Measurements from ENCODE around the gene SLC39A1.

SLC39A1 gene

DNA sequence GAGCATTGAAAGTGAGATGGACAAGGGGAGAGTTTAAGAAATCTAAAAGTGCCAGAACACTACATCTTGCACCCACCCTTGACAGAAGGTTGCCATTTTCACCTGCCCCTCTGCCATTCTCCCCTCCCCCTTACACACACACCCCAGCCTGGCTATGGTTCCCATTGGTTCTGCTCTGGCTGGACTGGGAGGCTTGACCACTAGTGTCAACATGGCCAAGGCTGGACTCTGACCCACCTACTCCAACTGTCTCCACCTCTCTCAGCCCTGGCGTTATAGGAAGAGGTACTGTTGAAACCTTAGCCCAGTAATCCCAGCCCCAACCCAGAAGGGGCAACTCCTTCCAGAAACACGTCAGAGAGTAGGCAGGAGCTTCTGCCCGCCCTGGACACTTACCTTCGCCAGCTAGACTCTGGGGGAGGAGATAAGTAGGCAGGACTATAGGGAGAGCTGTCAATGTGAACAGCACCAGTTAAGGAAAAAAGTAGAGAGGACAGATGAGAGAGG is 9.4 kb downstream of the SLC39A1 start:
- no peak for DNase-seq (ENCODE audit: low read depth in 2 of 2)

DNA sequence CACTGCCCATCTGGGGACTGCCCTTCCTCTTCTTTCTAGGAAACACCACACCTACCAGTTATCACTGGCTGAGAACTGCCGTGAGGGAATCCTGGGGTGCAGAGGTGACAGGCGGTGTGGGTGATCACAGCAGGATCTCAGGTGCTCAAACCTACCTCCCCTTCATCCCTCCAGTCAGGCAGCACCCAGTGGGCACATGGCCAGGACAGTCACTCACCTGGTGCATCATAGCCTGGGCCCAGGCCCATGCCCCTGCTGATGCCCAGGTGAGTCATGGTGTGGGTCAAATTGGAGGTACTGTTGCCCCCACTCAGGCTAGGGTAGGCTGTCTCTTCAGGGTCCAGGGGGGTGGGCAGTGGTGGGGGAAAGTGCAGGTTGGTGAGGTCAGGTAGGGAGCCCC is 11.5 kb downstream of the SLC39A1 start:
- no peak for DNase-seq (ENCODE audit: low read depth in 2 of 2)

DNA sequence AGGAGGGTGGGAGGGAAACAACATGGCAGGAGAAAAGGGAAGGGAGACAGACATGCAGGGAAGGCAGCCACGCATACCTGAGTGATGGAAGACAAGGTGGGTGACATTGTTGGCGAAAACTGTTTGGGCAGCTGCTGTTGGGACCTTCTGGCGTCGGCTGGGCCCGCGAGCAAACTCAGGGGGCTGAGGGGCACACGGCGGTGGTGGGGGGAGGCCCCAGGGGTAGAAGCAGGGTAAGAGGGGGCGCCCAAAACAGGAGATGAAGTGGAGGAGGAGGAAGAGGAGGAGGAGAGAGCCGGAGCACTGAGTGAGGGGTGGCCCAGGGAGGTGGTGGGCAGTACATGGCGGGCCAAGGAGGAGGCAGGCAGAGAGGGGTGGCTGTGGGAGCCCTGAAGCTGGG is 12.2 kb downstream of the SLC39A1 start:
- no peak for DNase-seq (ENCODE audit: low read depth in 2 of 2)

DNA sequence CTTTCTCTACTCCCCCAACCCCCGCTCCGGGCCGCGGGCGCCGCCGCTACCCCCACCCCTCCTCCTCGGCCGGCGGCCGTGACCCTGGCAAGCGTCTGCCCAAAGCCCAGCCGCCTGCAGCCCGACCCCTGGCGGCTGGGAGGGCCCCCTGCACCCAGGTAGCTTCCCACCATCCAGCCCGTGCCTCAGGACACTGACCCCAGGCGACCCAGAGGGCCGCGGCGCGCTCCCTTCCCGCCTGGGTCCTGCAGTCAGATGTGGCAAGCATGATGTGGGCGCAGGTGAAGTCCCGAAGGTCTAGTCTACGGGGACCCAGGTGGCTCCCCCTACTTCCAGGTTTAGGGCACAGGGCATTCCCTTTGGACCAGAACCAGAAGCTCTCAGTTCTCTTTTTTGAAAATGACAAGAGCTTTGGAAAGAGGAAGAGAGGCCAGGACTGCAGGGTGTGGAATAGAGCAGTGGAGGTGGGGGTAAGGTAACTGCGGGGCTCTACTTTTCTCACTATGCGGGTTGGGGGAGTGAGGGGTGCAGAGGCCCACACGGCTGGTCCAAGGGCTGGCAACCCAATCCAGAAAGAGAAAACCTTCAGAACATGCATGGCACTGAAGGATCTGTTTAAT is 16.6 kb downstream of the SLC39A1 start, which contains the start of gene DENND4B:
DENND4B (minus strand) TSS at position 97 of the 620 bp plus-strand sequence. CDS start 2,344 bp downstream, outside the sequence.
- peak in 1 of 2 donors; percentile 51 for DNase-seq (ENCODE audit: low read depth in 2 of 2)

DNA sequence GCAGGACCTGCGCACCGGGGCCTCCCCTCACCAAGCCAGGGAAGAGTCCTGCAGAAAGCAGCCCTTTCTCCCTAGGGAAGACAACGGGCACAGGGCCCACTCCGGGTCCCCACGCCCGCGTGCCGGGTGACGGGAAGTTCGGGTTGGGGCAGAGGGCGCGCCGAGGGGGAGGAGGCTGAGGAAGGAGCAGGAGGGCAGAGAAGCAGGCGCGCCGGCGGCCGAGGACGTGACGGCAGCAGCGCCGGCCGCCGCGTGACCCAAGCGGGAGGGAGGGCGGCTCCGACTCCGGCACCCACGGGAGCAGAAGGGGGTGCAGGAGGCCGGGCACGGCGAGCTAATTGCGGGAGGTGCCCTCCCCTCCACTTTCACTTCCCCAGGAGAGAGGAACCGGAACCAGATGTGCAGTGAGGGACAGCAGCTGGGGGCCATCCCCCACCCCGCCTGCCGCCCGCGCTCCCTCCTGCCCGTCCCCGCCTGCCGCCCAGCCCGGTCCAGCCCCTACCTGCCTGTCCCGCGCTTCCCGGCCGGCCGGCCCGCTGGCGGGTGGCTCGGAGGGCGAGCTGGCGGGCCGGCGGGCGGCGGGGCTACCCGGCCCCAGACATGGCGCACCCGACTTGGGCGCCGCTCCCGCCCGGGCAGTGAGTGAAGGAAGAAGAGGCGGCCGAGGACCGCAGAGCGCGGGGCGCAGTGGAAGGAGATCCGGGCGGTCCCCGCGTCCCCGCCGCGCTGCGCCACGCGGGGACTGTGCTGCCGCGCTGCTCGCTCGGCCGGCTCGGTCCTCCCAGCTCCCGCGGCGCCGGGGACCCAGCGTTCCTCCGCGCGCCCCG is 17.3 kb downstream of the SLC39A1 start:
- peak; percentile 39 to 42 for DNase-seq (ENCODE audit: low read depth in 2 of 2)

DNA sequence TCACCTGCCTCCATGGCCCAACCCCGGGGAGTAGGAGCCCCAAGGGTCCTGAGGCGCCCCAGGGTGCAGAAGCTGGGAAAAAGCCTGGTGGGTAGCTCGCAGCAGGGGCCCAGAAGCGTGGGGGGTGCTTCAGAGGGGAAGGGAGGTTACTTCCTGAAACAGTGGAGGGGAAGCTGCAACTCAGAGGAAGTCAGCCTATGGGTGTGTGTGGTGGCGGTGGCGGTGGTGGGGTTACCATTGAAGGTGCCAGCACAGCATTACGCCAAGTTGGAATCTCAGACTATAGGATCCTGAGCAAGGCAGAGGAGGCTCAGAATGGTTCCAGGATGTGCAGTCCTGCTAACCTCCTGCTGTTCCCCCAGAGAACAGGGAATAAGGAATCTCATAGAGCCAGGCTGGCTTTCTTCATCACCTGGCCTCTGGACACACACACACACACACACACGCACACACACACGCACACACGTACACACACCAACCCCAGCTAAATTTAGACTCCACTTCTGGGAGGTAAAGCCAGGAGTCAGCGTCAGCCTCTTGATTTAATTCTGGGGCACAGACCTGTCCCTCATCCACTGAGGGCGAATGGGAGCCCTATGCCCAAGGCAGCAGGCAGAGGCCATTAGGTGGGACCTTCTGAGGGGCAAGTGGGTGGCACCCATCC is 18.1 kb downstream of the SLC39A1 start:
- peak; percentile 59 to 64 for DNase-seq (ENCODE audit: low read depth in 2 of 2)

DNA sequence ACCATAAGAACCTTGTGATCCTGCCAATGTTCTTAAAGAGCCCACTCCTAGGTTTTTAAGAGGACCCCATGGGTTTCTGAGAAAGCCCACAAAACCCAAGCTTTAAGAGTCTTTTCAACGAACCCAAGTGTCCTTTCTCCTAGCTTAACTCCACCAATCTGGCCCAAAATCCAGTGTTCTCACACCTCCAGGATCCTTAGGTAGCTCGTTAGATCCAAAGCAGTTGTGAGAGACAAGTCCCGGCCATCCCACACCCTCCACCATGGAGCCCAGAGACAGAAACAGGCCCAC is 18.6 kb downstream of the SLC39A1 start:
- no peak for DNase-seq (ENCODE audit: low read depth in 2 of 2)

DNA sequence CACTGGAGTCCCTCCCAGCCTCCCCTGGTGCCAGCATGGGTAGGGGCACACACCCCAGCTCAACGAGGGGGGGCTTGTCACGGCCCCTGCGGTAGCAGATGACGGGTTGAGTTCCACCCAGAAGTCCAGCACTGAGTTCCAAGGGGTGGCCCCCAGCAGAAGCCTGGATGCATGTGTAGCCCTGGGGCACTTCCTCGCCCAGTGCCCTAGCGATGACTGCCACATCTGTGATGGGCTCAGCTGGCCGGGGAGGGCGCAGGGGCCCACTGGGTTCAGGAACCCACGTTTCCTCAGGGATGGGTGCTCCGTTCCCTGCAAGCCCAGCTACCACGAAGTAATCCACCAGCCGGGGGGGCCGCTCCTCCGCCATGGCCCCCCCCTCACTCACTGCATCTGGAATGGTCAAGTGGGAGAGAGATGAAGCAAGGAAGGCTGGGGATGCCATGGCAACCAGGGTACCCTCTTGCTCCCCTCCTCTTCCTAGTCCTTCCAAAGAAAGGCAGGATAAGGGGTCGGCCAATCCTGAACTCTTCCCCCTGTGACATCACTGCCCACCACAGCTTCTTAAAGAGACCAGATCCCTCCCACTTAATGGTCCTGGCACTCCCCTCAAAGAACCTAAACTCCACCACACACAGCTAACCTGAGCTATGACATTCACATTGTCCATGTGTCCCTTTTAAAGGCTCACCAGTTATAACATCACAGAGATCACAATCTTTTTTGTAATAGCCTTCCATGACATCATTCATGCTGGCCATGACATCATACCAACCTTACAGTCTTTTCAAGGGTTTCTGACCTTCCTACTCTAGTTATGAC is 19.1 kb downstream of the SLC39A1 start:
- no peak for DNase-seq (ENCODE audit: low read depth in 2 of 2)

DNA sequence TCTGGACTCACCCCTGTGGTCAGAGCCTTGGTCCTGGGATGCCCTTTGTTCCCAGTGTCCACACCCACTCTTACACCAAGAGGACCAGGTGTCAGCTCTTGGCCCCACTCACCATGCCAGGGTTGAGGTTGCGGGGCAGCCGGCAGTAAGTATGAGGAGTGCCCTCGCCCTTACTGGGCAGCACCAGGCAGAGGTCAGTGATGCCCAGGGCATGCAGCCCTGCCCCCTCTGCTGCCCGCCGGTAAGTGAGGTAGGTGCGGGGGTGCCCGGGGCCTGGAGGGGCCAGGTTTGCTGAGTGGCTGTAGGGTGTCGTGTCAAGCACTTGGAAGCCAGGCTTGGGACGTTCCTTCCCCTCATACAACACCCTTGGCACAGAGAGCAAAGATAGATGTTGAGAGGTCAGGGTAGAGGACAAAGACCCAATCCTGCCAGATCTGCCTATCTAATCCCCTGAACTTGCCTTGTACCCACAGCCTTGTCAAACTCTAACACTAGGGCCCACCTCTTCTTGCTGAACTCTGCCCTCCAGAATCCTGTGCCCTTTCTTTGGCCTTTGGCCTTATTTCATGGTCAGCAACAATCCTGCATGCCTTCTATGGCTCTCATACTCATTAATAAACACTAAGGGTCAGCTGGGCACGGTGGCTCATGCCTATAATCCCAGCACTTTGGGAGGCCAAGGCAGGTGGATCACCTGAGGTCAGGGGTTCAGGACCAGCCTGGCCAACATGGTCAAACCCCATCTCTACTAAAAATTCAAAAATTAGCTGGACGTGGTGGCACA is 20.4 kb downstream of the SLC39A1 start:
- no peak for DNase-seq (ENCODE audit: low read depth in 2 of 2)

DNA sequence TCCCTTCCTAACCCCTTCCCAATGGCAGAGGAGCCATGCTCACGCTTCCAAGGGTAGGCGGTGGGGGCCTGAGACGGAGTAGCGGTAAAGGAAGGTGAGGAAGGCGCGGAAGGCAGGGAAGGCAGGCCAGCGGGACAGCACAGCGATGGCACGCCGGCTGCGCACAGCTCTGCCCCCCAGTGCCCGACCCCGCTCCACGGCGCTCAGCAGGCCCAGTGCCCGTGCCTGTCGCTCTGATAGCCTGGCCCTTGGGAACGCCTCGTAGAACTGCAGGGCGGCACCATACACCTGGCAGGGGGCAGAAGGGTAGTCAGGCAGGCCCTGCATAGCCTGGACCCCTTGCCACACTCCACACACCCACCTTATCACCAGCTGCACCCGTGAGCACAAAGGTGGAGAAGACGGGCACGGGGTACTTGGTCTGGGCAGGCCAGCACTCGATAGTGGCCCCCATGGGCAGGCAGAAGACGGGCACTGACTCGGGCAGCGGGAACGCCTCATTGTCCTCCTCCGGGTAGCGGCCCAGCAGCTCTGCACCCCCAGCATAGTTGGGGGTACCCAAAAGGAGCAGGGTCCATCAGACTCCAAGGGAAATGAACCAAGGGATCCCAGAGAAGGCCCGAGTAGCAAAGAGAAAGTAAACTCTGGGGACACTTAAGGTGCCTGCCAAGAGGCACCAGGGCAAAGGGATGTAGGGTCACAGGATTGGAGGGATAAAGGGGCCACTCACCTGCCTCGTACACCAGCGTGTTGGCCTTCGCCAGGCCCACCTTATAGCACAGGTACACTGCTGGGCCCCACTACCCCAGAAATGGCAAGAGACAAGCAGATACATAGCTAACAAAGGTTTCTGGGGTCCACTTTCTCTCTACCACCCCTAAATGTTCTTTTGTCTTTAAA is 21.3 kb downstream of the SLC39A1 start:
- no peak for DNase-seq (ENCODE audit: low read depth in 2 of 2)

DNA sequence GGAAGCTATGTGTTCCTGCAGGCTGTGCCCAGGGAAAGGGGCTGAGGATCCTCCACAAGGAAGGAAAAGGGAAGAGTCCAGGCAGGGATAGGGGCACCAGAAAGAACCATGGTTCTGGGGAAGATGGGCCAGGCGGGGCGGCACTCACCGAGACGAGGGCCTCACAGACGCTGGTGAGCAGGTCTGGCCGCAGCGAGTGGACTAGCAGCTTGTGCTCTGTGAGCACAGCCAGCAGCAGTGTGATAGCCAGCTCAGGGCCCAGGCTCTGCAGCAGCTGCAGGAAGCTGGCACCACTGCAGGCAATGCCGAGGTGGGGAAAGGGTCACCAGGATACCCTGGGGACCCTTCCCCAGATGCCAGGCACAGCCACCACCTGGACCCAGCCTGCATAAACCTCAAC is 22.6 kb downstream of the SLC39A1 start:
- no peak for DNase-seq (ENCODE audit: low read depth in 2 of 2)

DNA sequence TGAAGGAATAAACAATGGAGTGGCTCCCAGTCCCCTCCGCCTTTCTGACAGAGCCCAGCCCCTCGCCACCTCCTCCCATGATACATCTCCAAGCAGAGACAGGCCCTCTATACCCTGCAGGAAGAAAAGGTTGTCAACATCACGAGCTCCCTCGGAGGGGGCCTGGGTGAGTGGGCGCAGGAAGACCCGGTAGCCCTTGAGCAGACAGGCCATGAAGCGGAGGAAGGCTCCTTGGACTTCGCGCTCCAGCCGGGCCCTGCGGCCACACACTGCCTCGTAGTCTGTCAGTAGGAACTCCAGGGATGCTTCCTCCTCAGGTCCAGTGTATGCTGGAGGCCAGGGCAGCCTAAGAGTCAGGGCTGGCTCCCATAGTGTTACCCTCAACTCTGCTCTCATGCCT is 23.9 kb downstream of the SLC39A1 start:
- DNase-seq (ENCODE audit: low read depth in 2 of 2), result no peak

DNA sequence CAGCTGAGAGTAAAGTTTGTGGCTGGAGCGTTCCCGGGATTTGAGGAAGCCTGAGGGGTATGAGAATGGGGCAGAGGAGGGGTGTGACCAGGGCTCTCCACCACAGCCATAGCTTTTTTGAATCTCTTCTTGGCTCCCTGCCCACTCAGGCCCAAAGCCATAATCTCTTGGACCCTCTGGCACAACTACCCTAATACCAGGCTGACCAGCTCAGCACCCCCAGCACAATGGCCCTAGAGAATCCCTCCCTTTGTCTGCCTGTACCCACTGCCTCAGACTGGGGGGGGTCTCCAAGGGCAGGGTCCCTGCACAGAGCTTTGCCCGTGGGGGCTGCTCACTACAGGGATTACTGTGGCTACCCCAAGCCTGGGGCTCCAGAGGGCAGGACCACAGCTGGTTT is 24.3 kb downstream of the SLC39A1 start:
- DNase-seq (ENCODE audit: low read depth in 2 of 2), result no peak

DNA sequence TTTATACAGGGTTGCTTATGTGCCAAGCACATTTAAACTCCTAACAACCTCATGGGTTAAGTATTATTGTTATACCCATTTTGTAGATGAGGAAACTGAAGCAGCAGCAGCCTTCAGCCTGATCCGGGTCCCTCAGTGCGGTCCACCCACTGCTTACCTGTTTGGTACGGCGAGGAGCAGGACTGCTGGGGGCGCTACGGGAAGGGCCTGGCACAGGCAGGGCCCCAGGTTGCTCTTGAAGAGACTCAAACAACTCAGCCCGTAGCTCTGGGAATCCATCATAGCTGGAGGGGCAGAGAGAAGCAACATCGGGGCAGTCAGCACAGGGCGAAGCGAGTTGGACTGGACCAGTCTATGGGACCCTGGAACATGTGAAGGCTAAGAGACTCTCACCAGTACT is 26.0 kb downstream of the SLC39A1 start:
- DNase-seq (ENCODE audit: low read depth in 2 of 2), result no peak

DNA sequence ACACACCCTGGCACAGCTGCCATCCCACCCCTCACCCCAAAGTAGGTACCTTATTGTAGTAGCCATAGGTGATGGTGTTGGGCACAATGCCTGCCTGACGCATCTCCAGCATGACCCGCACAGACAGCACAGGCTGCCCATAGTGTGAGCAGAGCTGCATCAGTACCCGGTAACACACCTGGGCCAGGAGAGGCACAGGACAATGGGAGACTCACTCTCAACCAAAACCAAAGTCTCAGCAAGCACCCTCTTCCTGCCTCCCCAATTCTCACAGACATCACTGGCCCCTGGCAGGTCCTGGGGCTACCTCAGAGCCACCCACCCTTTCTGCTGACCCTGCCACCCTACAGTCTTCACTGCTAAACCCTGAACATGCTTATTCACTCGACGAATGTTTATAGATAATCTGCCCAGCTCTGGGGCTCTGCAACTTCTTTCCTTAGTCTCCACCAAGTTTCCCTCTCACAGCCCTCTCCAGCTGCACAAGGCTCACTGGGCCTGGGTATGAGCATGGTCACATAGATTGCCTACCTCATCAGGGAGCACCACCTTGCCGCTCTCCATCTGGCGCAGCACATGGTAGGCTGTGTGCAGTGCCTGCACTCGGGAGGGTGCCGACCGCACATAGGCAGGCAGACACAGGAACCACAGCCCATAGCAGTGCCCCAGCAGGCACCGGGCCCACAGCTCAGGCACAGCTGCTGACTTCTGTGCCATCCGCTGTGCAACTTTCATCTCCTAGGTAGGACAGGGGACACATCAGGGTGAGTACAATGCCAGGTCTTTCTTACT is 27.1 kb downstream of the SLC39A1 start:
- no peak for DNase-seq (ENCODE audit: low read depth in 2 of 2)

DNA sequence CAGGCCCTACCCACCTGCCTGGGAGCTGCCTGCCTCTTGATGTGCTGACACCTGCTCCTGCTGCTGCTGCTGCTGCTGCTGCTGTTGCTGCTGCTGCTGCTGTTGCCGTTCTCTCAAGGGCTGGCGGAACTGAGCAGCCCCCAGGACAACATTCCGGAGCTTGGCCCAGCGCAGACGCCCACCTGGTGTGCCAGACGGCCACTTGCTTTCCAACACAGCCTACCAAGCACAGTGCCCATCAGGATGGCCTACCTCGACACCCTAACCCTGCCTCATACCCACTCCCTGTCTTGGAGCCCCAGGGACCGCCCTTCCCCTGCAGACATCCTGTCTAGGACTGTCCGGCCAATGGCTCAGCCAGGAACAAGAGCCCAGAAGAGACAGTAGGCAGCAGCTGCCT is 28.6 kb downstream of the SLC39A1 start:
- DNase-seq (ENCODE audit: low read depth in 2 of 2), result no peak

DNA sequence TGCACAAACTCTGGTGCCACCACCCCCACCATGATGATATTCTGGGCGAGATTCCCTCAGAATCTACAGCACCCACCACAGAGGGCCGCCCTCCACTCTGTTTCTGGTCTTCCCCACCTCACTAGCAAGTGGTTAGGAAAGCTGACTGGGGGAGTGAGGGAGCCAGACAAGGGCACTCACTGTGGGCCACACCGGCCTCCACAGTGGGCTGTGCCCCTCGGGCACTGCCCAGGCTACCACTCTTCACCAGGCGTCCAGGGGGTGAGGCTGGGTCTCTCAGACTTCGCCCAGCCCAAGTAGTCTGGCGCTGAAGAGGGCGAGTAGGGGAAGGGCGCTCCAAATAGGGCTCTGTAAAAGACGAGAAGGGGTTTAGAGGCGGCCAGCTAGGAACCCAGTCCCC is 29.4 kb downstream of the SLC39A1 start:
- DNase-seq (ENCODE audit: low read depth in 2 of 2), result no peak

DNA sequence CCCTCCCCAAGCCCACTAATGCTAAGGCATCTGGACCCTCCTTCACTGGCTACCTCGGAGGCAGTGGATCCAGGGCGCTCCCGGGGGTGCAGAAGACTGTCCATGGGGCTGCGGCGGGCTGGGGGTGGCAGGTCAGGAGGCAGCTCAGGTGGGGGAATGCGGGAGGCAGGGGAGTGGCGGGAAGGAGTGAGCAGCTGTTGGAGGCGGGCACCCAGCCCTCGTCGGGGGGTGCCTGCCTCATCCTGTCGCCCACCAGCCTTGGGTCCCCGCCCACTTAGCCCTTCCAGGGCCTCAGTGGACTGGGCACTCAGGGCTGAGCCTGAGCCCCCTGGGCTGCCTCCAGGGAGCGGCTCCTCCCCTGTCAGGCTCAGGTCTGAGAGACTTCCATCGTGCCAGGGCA is 29.9 kb downstream of the SLC39A1 start:
- DNase-seq (ENCODE audit: low read depth in 2 of 2), result no peak

Measured in stimulated activated CD8-positive, alpha-beta memory T cell treated with anti-CD3 and anti-CD28 coated beads, Interleukin-7, amount 100 ng/mL, for 1 hour (primary cell).